ENCODE measurements around the gene TSPAN8. TPM values are rescaled to one million over a fixed set of nuclear protein-coding genes. Genes with fewer than 3 reads are reported as not detected.
A peak's percentile ranks its signal among the peaks of the same experiment; 100 is the strongest.

TSPAN8 gene
- total RNA-seq, 1 donor from 2014 or later, result not detected

DNA sequence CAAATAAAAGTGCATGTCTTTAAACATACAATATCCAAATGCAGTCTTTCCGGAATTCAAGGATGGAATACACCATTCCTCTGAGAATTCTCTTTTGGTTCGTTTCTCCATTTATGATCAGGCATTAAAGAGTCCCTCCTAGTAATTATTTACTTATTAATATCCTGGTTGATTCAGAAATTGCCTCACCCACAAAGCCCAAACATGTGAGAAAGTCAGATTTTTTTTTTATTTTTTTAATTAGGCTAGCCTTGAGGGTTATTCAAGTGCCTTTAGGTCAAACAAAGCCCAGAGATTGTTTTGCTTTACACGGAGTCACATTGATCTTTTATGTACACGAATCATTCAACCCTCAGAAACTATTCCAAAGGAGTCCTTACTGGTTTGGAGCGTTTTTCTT, 6.4 kb upstream of the TSPAN8 start:
- FAIRE-seq (no peak), DNase-seq (ENCODE audit: low read depth) (no peak)
- Histone ChIP-seq H3K27me3 (ENCODE audit: control insufficient read depth, insufficient read depth, low read length) (no peaks in the 10 kb centered on the region), H3K36me3 (ENCODE audit: control insufficient read depth, insufficient read depth, low read length) (no peaks in the 10 kb centered on the region), H3K4me3 (ENCODE audit: low read depth, low read length) (no peak overlapping the region)
- TF ChIP-seq, protein P1, sequence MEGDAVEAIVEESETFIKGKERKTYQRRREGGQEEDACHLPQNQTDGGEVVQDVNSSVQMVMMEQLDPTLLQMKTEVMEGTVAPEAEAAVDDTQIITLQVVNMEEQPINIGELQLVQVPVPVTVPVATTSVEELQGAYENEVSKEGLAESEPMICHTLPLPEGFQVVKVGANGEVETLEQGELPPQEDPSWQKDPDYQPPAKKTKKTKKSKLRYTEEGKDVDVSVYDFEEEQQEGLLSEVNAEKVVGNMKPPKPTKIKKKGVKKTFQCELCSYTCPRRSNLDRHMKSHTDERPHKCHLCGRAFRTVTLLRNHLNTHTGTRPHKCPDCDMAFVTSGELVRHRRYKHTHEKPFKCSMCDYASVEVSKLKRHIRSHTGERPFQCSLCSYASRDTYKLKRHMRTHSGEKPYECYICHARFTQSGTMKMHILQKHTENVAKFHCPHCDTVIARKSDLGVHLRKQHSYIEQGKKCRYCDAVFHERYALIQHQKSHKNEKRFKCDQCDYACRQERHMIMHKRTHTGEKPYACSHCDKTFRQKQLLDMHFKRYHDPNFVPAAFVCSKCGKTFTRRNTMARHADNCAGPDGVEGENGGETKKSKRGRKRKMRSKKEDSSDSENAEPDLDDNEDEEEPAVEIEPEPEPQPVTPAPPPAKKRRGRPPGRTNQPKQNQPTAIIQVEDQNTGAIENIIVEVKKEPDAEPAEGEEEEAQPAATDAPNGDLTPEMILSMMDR (IDR thresholded peaks at IDR 0.05; ENCODE audit: insufficient read depth, low read length, severe bottlenecking), result no peak

DNA sequence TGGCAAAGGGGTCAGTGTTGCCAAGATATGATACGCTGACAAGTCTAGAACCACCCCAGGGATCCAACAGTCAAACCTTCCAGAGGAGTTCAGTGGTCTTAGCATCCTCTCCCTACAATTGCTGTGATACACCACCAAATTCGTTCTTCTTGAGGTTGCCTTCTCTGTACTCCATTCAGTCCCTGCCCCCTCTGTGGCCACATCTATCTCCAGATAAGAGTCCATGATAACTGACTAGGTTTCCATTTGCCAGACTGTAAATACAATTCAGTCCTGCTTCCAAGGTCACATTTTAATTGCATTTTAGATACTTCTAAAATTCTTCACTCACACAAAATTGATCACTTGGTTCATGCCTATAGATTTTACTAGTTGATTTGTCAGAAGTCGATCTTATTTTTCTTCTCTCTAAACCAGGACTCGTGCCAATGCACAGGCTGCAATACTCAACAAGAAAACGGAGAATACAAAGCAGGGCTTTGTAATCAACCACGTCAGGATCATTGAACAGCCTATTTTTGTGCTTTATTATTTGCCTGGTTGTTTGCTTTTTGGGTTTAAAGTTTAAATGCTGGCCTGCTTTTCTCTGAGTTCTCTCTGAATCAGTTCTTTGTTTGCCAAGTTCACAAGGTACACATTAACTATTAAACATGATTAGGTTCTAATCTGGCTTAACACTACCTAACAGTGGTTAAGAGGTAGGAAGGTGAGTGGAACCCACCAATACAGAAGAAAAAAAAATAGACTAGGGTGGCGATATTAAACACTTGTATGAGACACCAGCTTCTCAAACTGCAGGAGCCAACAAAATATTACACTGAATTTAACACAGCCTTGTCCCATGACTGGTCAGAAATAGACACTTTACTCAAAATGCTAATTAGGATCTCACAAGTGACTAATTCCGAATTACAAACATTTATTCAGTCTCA, 5.3 kb upstream of the TSPAN8 start:
- Histone ChIP-seq H3K4me3 (ENCODE audit: low read depth, low read length) (no peak overlapping the region), H3K27me3 (ENCODE audit: control insufficient read depth, insufficient read depth, low read length) (no peaks in the 10 kb centered on the region), H3K36me3 (ENCODE audit: control insufficient read depth, insufficient read depth, low read length) (no peaks in the 10 kb centered on the region)
- FAIRE-seq (no peak), DNase-seq (ENCODE audit: low read depth) (peak; percentile 40)
- TF ChIP-seq, protein P1 (IDR thresholded peaks at IDR 0.05; ENCODE audit: insufficient read depth, low read length, severe bottlenecking), result no peak

- FAIRE-seq, result no peak
- TF ChIP-seq, protein P1 (IDR thresholded peaks at IDR 0.05; ENCODE audit: insufficient read depth, low read length, severe bottlenecking), result no peak
- Histone ChIP-seq H3K36me3 (ENCODE audit: control insufficient read depth, insufficient read depth, low read length) (no peaks in the 10 kb centered on the region), H3K27me3 (ENCODE audit: control insufficient read depth, insufficient read depth, low read length) (no peaks in the 10 kb centered on the region), H3K4me3 (ENCODE audit: low read depth, low read length) (no peak overlapping the region)
- peak; percentile 37 for DNase-seq (ENCODE audit: low read depth)
Observed at GRCh38 chr12:71161591-71161990, 3.8 kb upstream of the TSPAN8 start.

- no peak for FAIRE-seq
- Histone ChIP-seq H3K36me3 (ENCODE audit: control insufficient read depth, insufficient read depth, low read length) (no peaks in the 10 kb centered on the region), H3K27me3 (ENCODE audit: control insufficient read depth, insufficient read depth, low read length) (no peaks in the 10 kb centered on the region), H3K4me3 (ENCODE audit: low read depth, low read length) (no peak overlapping the region)
- TF ChIP-seq, protein P1 (IDR thresholded peaks at IDR 0.05; ENCODE audit: insufficient read depth, low read length, severe bottlenecking), result no peak
- peak; percentile 87 for DNase-seq (ENCODE audit: low read depth)
Observed at GRCh38 chr12:71160585-71160984, 2.8 kb upstream of the TSPAN8 start.

DNA sequence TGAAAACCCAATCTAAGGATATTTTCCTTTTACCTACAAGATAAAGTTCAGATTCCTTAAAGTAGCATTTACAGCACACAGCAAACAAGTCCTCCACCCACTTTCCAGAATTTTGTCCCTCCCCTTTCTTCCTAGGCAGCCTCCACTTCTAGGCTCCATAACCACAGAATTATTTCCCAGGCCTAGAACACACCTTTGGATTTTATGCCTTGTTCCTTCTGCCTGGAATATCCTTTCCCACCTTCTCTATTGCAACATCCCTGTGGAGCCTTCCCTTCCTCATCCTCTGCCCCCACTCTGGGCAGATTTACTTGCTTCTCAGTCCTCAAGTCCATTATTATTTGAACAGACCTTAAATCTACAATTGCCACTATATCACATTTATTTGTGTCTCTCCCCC, 2.1 kb upstream of the TSPAN8 start:
- TF ChIP-seq, protein P1 (IDR thresholded peaks at IDR 0.05; ENCODE audit: insufficient read depth, low read length, severe bottlenecking), result no peak
- no peak overlapping the region for H3K4me3 ChIP-seq (ENCODE audit: low read depth, low read length)
- FAIRE-seq (no peak), DNase-seq (ENCODE audit: low read depth) (no peak)
- H3K27me3 ChIP-seq (ENCODE audit: control insufficient read depth, insufficient read depth, low read length), result no peaks in the 10 kb centered on the region
- no peaks in the 10 kb centered on the region for H3K36me3 ChIP-seq (ENCODE audit: control insufficient read depth, insufficient read depth, low read length)
